GM13976 (cell line): ENCODE measurements around the gene GALNT2.

Experiments
- DNase-seq: peaks from one replicate; pipeline ENCODE4 v3.0.0; 2012; ENCODE audit warnings: low spot score
- in situ Hi-C: fragments of 300-500 bp; cut with MboI; formaldehyde crosslinking; loops from one replicate; pipeline ENCODE4 v1.12.0; 2022; ENCODE audit warnings: low sequenced_read_pairs, mixed read lengths, inconsistent platforms; ENCODE audit not compliant: unreplicated experiment
- TF ChIP-seq, protein P1 (sequence below): IDR thresholded peaks from 2 replicates; pipeline ENCODE4 v1.5.1; 2012; ENCODE audit warnings: borderline replicate concordance, mild to moderate bottlenecking; ENCODE audit not compliant: insufficient read depth; ENCODE audit errors: extremely low read depth, missing control alignments, control extremely low read depth

GALNT2 gene

DNA sequence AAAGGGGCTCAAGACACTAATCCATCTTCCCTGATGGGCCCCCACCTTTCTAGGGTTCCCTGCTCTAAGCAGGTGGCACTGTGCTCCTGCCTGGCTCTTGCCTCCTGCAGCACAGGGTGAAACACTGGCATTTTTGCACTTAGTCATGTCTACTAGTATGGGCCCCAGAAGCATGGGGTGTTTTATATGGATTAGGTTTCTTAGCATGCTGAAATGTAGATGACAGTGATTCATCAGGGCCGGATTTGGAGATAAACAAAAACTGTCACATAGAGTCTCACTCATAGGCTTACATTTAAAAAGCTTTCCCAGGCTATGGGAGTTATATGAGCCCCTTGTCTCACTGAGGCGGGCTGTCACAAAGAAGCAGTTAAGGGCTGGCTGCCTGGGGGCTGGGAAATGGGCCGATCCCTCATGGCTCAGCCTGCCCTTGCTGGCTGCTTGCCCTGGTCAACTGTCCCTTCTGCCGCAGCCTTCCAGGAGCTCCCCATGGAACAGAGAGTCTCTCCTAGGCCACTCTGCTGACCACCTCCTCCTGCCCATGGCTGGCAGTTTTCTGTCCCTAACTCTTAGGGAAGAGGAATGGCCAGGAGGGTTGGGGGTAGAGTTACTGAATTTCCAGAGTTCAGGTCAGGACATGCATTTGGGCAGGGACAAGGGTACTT is 6.5 kb downstream of the GALNT2 start:
- in situ Hi-C loops, result no loop called here
- DNase-seq, result no peak
- TF ChIP-seq, protein P1, sequence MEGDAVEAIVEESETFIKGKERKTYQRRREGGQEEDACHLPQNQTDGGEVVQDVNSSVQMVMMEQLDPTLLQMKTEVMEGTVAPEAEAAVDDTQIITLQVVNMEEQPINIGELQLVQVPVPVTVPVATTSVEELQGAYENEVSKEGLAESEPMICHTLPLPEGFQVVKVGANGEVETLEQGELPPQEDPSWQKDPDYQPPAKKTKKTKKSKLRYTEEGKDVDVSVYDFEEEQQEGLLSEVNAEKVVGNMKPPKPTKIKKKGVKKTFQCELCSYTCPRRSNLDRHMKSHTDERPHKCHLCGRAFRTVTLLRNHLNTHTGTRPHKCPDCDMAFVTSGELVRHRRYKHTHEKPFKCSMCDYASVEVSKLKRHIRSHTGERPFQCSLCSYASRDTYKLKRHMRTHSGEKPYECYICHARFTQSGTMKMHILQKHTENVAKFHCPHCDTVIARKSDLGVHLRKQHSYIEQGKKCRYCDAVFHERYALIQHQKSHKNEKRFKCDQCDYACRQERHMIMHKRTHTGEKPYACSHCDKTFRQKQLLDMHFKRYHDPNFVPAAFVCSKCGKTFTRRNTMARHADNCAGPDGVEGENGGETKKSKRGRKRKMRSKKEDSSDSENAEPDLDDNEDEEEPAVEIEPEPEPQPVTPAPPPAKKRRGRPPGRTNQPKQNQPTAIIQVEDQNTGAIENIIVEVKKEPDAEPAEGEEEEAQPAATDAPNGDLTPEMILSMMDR, result no peak

DNA sequence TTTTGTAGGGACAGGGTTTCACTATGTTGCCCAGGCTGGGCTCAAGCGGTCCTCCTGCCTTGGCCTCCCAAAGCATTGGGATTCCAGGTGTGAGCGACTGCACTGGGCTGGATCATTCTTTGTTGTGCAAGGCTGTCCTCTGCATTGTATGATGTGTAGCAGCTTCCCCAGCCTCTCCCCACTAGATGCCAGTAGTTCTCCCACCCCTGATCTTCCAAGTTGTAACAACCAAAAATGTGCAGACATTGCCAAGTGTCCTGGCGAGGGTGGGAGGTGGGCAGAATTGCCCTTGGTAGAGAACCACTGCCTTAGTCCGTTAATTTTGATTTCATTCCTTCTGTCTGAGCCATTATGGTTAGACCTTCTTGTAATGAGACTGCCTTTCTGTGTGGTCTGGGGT is 7.2 kb downstream of the GALNT2 start:
- no peak for DNase-seq
- in situ Hi-C loops, result no loop called here
- TF ChIP-seq, protein P1, result no peak

DNA sequence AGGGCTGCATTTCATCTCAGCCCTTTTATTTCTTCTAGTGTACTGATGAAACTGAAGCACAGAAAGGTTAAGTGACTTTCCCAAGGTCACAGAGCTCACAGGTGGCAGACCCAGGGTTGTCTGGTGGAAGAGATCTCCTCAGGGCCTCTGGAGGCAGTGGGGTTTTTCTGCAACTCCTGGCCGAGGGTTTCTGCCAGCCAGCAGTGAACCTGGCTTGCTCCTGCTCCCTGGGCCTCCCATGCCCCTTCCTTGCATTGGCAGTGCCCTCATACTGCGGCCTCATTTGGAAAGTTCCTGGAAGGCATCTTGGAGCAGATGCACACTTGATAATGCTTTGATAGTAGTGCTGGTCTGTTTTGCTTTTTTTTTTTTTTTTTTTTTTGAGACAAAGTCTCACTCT is 7.7 kb downstream of the GALNT2 start:
- no peak for DNase-seq
- TF ChIP-seq, protein P1, result no peak
- in situ Hi-C loops, result no loop called here

DNA sequence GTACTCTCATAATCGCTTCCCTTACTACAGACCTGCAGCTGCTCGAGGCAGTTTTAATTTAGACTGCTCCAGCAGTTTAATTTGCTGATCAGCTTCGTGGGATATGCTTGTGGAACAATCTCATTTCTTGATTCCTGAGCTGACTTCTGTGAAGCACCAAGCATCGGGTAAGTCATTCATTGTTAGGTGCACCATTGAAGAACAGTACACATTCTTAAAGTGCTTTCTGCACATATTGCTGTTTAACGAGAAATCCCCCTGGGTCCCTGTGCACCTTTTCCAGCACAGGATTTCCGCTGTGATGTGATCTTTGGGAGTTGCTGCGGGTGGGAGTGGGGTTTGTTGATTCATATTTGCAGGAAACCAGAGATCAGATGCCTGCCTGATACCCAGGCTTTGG is 9.1 kb downstream of the GALNT2 start:
- DNase-seq, result no peak
- TF ChIP-seq, protein P1, result no peak
- in situ Hi-C loops, result no loop called here

DNA sequence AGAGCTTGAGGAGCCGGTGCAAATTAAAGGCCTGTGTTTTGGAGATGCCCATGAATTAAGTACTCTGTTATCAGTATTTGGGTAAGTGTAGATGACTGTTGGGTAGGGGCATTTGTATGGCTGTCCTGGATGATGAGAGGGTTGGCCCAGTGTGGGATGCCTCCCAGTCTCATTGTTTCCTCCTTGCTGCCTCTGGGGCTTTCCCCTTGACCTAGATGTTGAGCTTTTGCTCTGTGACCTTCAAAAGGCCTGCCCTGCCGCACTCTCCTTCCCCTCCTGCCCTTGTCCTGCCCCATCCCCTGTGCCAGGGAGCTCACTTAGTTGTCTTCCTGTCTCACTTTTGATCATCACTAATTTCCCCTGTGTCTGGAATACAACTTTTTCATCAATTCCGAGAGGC is 10.0 kb downstream of the GALNT2 start:
- DNase-seq, result no peak
- in situ Hi-C loops, result no loop called here
- TF ChIP-seq, protein P1, result no peak

DNA sequence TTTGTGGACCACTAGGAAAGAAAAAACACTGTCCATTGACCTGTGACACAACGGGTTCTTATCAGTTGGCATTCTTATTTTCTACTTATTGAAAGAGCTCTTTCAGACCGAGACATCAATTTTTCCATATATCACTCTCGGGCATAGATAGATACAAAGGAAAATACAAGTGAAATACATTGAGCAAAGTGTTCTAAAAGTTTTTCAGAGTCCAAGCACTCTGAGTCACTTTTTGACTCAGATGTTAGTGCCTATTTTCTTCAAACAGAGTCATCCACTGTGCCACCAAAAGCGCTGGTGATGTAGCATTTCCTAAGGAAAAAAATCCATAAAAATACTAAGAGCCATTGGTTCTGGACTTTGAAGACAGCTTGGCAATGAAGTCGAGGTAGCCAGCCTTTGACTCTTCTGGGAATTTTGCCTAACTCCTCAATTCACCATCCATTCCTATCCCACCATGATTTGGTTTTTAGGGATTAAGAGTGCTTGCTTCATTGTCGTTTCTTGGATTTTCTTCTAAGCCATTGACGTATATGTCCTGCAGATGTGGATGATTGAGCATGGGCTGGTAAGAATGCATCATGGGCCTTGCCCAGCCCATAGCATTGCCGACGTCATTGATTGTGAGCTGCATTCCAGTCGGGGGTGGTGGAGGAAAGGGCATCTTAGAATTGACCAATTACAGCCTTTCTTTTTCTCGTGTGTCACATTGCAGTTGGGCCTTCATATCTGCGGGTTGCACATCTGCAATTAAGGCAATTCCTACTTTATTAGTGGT is 10.6 kb downstream of the GALNT2 start:
- DNase-seq, result no peak
- in situ Hi-C loops, result no loop called here
- TF ChIP-seq, protein P1, result no peak
